NCI-H1930 (cell line): ENCODE measurements around the gene AP3S1.

Experiments
- DNase-seq, 2 experiments: peaks; one replicate each; lab custom pipeline; 2025; lab: John Stamatoyannopoulos, UW

Gene AP3S1

DNA sequence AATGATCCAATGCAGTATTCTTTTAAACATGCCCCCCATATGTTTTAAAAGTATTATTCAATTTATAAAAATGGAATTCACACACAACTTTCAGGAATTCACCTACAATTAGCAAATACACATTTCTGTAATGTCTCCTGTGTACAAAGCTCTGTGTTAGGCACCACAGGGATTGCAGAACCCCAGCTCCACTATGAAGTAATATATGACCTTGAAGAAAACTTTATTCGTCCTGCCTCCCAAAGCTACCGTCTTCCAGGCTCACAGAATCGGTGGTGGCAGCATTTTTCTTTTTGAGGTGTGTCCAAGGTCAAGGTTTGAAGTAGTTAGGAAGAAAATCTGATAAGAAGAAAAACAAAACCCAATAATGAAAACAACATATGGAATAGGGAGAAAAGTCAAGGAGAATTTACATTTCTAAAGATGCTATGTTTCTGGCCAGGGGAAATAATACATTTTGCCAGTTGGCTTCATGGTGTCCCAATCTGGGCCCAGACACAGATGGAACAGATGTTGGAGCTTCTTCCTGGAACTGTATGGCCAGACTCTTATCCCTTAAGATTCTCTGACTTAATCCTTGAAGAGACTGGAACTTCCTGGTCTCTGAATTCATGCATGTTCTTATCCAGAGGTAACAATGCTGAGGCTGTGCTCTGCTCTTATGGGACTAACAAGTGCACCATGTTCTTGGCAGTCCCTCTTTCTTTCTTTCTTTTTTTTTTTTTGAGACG is 98.5 kb downstream of the AP3S1 start:
- no peak for DNase-seq

DNA sequence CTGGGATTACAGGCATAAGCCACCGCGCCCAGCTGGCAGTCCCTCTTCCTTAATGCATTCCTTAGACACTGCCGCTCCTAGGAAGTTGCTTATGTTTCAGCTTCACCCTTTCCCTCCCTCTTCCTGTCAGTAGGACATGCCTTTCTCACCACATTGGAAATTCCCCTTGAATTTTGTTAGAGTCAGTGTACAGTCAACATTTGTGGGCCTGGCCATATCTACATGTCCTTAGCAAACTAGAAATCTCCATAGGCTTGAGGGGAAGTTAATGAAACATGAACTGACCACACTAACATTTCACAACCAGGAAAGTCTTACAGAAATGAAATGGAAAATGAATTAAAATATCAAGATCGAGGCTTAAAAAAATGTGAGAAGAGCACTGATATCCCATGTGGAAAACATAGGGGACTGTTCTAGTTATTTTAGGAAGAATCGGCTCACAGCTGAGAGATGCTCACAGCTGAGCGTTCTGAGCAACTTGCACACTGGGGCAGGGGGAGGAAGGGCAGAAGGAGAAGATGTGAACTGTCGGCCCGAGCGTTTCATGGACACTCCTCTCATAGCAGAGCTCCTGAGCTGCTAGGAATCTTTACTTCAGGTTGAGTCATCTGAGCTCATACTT is 99.4 kb downstream of the AP3S1 start:
- no peak for DNase-seq

DNA sequence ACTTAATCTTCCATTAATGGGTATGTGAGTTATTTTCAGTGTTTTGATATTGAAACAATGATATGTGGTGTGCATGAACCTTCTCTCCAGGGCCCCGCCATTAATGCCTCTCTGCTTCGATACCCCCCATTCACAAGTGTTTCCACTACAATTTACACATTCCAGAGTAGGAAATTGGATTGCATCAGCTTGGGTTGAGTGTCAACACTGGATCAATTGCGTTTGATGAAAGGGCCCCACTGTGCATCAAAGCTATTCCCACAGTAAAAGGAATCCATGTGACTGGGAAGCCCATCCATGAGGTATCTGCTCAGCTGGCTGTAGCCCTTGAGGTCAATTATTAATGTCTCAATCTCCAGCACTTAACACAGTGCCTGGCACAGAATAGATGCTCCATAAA is 102.8 kb downstream of the AP3S1 start:
- no peak for DNase-seq

DNA sequence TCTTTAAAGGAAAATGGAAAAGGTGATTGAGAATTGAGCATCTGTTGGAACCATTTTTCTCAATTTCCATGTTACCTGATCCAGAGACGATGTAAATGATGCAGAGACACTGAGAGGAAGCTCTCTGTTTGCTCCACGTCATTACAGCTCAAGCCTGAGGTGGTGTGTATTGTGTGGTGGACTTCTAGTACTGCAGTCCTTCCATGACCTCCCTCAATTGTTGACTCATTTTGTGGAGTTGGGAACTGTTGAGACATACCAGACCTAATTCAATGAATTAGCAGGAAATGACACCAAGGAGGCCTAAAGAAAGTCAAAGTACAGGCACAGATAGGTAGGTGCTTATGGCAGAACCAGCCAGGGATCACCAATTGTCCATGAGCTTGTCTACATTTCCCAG is 104.9 kb downstream of the AP3S1 start:
- DNase-seq = no peak

DNA sequence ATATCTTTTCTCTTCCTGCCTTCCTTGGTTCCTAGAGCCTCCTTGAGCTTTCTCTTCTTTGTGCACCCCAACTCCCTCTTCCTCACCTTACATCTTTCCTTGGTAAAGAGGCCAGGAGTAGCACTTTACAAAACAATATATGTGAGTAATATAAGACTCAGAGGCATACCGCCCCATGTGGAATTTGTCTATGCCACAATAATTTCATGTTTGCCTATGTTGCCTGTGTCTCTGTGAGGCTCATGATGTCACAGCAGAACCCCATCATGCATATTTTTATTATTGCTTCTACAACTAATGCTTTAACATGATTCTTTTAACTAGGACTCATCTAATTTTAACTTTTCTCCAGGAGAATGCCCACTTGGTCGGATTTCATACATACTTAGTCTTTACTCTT is 105.5 kb downstream of the AP3S1 start:
- no peak for DNase-seq

DNA sequence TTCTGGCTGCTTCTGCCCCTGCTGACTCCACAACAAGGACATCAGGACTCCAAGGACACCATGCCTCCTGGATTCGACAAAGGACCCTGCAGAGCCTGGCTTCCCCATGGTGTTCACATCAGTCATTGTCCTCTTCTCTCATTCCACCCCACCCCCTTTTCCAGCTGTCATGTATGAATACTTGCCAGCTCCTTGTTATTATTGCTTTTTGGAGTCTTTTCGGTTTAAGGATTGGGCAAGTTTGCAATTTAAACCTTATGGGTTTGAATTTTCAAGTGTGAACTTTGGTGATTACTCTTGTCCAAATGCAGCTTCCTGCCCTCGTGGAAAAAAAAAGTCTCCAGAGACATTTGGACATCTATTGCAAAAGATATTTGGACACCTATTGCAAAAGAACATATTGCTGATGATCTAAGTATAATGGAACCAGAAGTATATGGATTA is 106.4 kb downstream of the AP3S1 start:
- no peak for DNase-seq

DNA sequence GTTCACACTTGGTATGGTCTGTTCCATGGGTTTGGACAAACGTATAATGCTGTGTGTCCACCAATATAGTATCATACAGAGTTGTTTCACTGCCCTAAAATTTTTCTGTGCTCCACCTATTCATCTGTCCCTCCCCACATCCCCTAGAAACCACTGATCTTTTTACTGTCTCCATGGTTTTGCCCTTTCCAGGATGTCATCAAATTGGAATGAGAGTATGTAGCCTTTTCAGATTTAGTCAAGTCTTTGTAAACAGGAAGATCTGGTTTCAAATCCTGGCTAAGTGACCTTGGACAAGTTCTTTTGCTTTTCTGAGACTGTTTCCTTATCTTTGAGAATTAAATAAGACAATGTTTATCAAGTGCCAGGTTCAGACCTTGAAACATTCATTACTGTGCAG is 107.4 kb downstream of the AP3S1 start:
- DNase-seq = no peak

DNA sequence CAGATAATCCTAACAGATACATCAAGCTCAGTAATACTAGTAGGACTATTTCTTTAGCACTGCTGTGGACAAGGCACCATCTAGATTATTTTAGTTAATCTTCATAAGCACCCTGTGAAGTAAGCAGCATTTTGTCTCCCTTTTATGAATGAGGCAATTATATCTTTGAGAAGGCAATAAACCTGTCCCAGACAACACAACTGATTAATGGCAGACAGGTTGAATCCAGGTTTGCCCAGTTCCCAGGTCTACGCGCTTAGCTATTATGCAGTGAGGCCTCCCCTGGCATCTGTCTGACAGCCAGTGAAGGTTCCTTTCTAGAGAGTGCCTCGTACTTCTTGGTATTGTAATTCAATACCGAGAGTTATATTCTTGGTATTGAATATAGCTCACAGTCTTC is 110.9 kb downstream of the AP3S1 start:
- DNase-seq = no peak

DNA sequence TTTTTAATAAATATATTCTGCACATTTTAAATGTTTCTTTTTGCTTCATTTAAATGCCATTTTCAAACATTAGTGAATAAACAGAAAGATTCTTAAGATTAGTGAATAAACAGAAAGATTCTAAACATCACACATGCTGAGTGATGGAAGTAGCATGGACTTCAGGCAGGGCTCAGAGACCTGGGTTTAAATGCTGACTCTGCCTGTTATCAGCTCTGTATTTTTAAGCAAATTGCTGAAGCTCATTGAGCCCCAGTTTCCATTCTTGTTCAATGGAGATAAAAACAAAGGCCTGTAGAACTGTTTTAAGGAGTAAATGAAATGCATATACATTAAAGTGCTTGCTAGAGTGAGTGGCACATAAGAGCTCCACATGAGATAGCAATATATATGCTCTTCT is 112.4 kb downstream of the AP3S1 start:
- DNase-seq = no peak

DNA sequence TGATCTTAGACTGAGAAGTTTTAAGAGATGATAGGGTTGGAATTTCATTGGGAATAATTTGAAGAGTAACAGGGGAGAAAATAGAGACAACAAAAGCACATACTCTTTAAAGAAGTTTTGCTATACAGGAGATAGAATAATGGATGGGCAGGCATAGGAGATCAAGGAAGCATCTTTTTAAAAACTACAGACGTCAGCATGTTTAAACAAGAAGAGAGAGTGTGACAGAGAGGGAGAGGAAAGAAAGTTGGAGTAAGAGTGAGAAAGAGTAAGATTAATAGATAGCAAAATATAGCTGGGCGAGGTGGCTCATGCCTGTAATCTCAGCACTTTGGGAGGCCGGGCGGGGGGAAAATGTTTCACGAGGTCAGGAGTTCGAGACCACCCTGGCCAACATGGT is 115.2 kb downstream of the AP3S1 start:
- DNase-seq = no peak

DNA sequence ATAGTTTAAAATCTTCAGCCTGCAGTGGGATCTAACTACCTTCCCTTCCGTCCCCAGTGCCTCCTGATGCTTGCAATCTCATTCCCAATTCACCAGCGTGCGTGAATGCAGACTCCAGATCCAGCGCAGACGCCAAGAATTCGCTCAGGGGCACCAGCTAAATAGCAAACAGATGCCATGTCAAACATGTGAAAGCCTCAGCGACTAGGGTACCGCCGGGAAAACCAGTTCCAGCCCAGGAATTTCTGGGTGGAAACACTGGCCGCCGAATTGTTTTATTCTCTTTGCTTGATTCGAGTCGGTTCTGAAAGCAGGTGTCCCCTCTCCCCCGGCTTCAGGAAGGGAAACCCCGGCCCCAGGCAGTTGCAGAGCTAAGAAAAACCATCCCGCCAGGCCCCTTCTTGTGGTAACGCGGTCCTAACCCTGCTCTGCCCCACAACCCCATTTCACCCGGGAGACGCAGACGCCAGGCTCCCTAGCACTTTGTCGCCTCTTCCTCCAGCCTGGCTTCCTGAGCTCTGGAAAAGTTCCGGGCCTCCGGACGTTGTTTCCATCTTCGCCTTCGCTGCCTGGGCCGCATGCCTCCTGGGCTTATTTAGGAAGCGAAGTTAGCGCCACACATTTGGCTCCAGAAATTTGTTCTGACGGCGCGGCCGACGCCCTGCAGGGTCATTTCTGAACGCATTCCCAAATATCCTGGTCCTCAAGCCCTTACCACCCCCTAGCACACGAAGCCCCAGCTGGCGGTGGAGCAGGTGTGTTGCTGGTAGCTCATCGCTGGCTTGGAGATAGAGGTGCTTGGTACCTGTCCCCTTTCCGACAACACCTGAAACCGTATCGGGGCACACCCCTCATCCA is 119.9 kb downstream of the AP3S1 start:
- no peak for DNase-seq

DNA sequence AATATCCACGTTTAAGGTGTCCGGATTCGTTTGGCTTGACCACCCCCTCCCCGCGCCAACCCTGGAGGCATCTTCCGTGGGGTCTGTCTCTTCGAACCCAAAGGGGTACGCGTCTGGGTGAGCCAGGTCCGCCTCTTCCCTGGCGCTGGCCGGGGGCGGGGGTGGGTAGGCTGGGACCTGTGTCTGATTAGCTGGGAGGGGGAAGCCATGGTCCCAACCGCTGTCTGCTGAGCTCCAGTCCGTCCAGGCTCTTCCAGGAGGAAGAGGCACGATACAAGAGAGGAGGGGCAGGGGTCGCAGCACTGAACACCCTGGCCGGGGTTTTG is 120.5 kb downstream of the AP3S1 start, which contains the start of gene LVRN:
Gene LVRN, plus strand, starts transcription at position 237 of the 326 bp plus-strand sequence. CDS start 143 bp downstream, outside the sequence.
- no peak for DNase-seq

DNA sequence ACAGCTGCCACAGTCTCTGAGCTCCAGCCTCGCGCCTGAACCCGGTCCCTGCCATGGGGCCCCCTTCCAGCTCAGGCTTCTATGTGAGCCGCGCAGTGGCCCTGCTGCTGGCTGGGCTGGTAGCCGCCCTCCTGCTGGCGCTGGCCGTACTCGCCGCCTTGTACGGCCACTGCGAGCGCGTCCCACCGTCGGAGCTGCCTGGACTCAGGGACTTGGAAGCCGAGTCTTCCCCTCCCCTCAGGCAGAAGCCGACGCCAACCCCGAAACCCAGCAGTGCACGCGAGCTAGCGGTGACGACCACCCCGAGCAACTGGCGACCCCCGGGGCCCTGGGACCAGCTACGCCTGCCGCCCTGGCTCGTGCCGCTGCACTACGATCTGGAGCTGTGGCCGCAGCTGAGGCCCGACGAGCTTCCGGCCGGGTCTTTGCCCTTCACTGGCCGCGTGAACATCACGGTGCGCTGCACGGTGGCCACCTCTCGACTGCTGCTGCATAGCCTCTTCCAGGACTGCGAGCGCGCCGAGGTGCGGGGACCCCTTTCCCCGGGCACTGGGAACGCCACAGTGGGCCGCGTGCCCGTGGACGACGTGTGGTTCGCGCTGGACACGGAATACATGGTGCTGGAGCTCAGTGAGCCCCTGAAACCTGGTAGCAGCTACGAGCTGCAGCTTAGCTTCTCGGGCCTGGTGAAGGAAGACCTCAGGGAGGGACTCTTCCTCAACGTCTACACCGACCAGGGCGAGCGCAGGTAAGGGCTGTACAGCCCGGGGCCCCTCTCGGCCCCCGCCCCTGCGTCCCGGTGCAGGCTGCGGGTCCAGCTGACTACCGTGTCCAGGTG is 121.0 kb downstream of the AP3S1 start:
- DNase-seq = no peak

DNA sequence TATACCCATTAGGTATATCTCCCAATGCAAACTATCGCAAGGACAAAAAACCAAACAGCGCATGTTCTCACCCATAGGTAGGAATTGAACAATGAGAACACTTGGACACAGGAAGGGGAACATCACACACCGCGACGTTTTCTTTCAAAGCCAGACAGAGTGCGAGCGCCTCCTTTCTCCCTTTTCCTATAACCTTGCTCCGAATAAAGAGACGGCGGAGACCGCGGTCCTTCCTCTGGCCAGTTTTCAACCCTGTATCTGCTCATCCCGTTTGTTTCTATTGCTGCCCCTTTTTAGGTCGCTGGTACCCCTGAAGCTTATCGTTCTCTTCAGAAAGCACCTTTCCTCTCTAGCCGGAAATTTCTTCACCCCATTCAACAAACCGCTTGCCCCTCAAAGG is 121.8 kb downstream of the AP3S1 start:
- no peak for DNase-seq
